G401 (cell line): ENCODE data around the gene TYSND1. TPM values are rescaled to one million over a fixed set of nuclear protein-coding genes. Genes with fewer than 3 reads are reported as not detected.
A peak's percentile ranks its signal among the peaks of the same experiment; 100 is the strongest.
"Not testable (repeated sequence)": the region's sequence is repeated elsewhere in the genome, so short reads cannot be mapped to it uniquely, and the experiment has no call there.

Source experiments
- DNase-seq: peaks from one replicate; pipeline ENCODE4 v3.0.0-alpha.2; 2015; ENCODE audit warnings: low spot score
- in situ Hi-C: cut with HindIII; loops from 2 replicates; pipeline ENCODE4 v1.10.0; 2016; ENCODE audit warnings: low sequenced_read_pairs, mixed read lengths
- total RNA-seq: library from RNA; depleted of rRNA; stranded (reverse); fragments of >200 nt; shearing (Covaris generic); gene quantifications from 2 replicates; pipeline ENCODE4 v1.2.3, GENCODE V29; 2014

Gene TYSND1
- total RNA-seq, 1 experiment from 2014 or later, result 30.4 TPM

GRCh38 chr10:70118196-70118595 is 28.3 kb downstream of the TYSND1 start:
- in situ Hi-C loops, result no loop called here
- no peak for DNase-seq

- in situ Hi-C loops, result no loop called here
- DNase-seq, result no peak
Observed at GRCh38 chr10:70117646-70118045, 28.9 kb downstream of the TYSND1 start.

- in situ Hi-C loops, result no loop called here
- DNase-seq, result peak; percentile 63
Observed at GRCh38 chr10:70115948-70116682, 30.4 kb downstream of the TYSND1 start.

DNA sequence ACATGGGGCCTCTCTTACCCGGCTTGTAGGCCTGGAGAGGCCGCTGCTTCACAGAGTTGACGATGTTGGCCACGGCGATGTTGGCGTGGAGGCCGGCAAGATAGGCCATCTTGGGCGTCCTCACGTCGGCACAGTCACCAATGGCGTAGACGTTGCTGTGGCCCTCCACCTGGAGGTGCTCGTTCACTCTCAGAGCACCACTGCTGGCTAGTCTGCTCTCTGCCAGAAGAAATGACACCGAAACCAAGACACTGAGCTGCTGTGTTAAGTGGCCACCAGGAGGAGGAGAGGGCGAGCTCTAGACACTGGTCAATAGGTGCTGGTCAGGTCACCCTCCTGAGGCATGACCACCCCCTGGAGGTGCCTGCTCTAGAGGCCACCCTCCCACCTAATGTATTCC is 31.6 kb downstream of the TYSND1 start:
- no peak for DNase-seq
- in situ Hi-C loops, result no loop called here

GRCh38 chr10:70112071-70112470 is 34.4 kb downstream of the TYSND1 start:
- DNase-seq, result no peak
- in situ Hi-C loops, result no loop called here

- DNase-seq, result no peak
- in situ Hi-C loops, result no loop called here
Observed at GRCh38 chr10:70111496-70111895, 35.0 kb downstream of the TYSND1 start.

- DNase-seq, result peak; percentile 74
- in situ Hi-C loops, result no loop called here
Observed at GRCh38 chr10:70109064-70109729, 37.3 kb downstream of the TYSND1 start.

DNA sequence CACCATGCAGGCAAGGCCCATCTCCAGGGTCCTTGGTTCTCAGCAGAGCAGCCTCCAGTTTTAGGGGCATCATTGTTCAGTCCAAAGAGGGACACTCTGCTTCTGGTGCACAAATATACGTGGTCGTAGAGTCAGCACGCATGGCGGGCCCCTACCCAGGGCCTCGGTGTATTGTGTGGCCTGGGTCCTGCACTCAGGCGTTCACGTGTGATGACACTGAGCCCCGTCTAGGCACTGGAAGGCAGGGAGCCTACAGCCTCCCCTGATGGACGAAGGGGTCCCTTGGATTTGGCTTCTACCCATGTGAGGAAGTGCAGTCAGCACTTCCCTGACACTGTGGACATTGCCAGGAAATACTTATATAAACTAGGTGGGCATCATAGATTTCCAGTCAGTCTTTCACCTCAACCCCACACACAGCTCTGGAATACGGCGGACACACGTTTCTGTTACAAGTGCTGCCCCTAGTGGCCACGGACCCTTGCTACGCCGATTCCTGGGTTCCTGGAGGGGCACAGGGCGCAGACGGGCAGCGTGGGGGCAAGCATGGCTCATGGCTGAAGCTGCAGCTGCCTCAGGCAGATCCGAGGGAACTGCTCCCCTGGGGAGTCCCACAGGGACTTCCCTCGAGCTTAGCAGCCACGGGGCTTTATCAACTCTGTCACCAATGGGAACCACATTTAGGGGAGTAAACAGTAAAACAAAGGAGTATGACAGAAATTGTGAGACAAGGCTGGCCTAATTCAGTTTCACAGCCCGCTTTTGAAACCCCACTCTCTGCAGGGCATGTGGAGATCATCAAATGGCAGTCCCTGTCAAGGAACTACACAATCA is 39.3 kb downstream of the TYSND1 start:
- DNase-seq, result no peak

DNA sequence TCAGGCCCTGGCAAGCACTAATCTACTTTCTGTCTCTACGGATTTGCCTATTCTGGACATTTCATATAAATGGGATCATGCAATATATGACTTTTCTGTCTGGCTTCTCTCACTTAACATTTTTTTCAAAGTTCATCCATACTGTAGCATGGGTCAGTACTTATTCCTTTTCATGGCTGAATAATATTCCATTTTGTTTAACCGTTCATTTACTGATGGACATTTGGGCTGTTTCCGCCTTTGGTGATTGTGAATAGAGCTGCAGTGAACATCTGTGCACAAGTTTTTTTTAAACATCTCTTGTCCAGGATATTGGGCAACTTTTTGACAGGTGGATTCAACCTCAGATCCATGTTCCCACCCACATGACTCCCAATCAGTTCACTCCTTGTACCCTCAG is 44.8 kb downstream of the TYSND1 start:
- no peak for DNase-seq
- in situ Hi-C loops, result no loop called here

More for the DNA sequence above, 39.3 kb downstream of the TYSND1 start:
- in situ Hi-C loops, result no loop called here

DNA sequence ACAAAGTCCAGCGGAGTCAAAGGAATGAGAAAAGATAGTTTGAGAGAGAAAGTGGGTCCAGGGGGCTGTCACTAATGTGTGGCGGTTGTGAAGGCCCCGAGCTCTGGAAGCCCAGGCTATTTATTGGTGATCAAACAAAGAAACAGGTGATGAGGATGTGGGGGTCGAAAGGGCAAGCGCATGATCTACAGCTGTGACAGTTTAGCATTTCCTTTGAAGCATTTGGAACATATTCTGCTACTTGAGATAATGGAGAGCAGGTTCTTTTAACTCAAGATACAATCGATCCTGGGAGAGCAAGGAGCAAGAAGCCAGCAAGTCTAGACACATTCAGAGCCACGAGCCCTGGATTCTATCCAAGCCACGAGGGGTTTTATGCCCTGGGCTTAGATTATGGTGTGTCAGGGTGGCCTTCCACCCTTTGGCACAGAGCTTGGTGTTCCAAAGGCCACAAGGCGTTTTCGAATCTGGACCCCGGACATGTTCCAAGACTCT is 45.4 kb downstream of the TYSND1 start:
- in situ Hi-C loops, result not testable (repeated sequence)

DNA sequence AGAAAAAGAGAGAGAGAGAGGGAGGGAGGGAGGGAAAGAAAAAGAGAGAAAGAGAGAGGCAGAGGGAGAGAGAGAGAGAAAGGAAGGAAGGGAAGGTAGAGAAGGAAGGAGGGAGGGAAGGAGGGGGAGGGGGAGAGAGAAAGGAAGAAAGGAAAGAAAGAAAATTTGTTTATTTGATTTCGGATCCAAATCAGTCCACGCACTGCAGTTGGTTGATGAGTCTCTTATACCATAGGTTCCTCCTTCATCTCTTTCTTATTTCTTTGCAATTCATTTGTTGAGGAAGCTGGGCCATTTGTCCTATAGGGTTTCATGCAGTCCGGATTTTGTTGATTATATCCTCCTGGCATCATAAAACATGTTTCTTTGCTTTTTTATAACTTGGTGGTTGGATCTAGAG is 48.2 kb downstream of the TYSND1 start:
- in situ Hi-C loops, result no loop called here

More for the DNA sequence above, 45.4 kb downstream of the TYSND1 start:
- not testable (repeated sequence) for DNase-seq

DNA sequence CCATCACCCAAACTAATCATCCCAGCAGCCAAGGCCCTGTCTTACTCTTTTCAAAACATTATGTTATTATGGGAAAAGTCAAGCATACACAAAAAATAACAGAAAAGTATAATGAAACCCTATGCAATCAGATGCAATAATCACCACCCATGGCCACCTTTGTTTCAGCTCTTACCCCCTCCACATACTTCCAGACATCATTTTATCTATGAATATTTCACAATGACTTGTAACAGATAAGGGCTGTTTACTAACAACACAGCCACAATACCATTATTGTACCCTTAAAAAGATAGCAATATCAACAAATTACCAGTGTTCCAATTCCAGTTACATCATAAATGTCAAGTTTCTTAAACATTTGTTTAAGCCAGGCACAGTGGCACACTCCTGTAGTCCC is 49.0 kb downstream of the TYSND1 start:
- DNase-seq, result no peak
- in situ Hi-C loops, result no loop called here

More for the DNA sequence above, 48.2 kb downstream of the TYSND1 start:
- no peak for DNase-seq

GRCh38 chr10:70096705-70097420 is 49.6 kb downstream of the TYSND1 start:
- DNase-seq, result no peak
- in situ Hi-C loops, result no loop called here

- in situ Hi-C loops, result no loop called here
- no peak for DNase-seq
Observed at GRCh38 chr10:70096016-70096704, 50.3 kb downstream of the TYSND1 start.

DNA sequence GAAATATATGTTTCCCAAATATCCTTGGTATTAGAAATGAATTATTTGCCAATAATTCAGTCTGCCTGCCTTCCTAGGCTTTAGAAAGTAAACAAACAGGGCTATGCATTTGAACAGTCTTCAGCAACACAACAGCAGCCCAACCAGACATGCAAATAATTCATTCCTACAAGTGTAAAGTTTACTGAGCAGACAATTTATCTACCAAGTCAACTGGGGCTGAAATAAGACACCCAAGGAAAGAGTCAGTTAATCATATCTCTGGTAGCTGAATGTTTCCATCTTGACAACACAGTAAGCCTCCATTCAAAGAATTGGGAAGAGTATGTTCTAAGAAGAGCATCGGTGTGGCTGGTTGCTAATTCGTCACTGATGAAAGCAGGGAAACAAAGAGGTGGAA is 52.2 kb downstream of the TYSND1 start:
- in situ Hi-C loops, result no loop called here
- no peak for DNase-seq

DNA sequence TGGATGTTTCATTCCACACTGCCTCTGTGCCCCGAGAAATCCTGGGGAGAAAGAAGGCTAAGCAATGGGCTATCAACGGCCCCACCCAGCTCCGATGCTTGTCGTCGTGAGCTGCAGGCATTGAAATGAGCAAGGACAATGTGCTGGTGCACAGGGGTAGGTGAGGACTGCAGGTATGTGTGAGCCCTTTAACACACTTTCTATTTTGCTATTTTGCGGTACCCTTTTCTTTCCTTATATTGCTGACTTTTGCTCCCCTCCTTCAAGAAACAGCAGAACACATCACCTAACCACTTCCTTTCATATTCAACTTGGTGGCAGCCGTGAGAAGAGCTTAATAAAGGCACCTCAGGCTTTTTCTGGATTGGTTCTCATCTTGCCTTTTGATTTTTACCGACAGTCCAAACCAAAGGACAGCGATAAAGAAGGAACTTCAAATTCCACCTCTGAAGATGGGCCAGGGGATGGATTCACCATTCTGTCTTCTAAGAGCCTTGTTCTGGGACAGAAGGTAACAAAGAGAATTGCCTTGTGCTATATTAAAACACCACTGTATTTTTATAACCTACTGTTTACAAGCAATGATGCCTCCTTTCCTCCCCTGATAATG is 53.1 kb downstream of the TYSND1 start:
- in situ Hi-C loops, result no loop called here
- no peak for DNase-seq

GRCh38 chr10:70092389-70092718 is 54.1 kb downstream of the TYSND1 start:
- in situ Hi-C loops, result no loop called here
- no peak for DNase-seq

DNA sequence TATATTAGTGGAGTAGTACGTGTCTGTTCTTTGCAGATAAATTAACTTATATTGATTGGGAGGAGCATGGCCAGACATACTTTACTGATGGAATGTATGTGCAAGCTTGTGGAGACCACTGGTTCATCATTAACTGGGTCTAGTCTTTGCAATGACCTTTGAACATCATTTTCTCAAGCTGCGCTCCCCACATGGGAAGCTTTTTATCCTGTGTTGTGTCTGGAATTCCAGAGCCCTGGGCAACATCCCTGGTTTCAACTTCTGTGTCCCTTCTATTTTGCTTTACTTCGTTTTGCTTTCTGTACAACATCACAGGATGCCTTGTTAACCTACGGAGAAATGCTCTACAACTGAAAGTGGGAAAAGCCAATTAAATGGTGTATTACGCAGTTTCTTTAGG is 55.5 kb downstream of the TYSND1 start:
- in situ Hi-C loops, result no loop called here
- DNase-seq, result no peak
